Measurements from ENCODE around the gene ABR.

ABR gene

DNA sequence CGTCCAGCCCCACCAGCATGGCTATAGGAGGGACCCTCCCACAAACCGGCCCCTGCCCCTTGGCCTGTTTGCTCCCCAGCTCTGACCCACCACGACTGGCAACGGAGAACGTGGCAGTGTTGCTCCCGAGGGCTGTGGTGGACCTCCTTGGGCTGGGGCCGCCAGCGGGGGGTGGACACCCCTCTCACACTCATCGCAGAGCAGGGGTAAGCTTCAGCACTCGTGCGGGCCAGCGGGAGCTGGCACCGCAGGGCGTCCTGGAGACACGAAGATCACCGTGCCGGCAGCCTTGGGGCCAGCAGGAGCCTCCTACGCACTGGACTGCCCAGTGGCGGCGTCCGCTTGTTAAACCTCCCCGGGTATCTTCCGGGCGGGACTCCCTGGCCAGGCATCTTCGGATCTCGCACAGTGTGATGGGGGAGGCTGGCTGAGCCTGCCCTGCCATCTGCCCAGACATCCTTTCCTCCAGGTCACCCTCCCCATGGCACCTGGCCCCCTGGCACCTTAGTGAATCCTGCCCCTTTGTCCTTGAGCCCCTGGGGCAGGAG is 53.5 kb downstream of the ABR start:
- DNase-seq (ENCODE audit: low spot score): no peak
- Histone ChIP-seq H3K27ac (ENCODE audit: poor library complexity, severe bottlenecking) (no peak overlapping the region), H3K9me3 (ENCODE audit: severe bottlenecking) (no peaks in the 10 kb centered on the region), H3K36me3 (ENCODE audit: low read depth) (no peaks in the 10 kb centered on the region), H3K27me3 (ENCODE audit: insufficient read depth, poor library complexity, severe bottlenecking) (no peaks in the 10 kb centered on the region), H3K4me1 (ENCODE audit: insufficient read depth, poor library complexity, severe bottlenecking) (peaks cover 6% of the 10 kb centered on the region), H3K4me3 (ENCODE audit: severe bottlenecking) (no peak overlapping the region)
- TF ChIP-seq, protein P1, sequence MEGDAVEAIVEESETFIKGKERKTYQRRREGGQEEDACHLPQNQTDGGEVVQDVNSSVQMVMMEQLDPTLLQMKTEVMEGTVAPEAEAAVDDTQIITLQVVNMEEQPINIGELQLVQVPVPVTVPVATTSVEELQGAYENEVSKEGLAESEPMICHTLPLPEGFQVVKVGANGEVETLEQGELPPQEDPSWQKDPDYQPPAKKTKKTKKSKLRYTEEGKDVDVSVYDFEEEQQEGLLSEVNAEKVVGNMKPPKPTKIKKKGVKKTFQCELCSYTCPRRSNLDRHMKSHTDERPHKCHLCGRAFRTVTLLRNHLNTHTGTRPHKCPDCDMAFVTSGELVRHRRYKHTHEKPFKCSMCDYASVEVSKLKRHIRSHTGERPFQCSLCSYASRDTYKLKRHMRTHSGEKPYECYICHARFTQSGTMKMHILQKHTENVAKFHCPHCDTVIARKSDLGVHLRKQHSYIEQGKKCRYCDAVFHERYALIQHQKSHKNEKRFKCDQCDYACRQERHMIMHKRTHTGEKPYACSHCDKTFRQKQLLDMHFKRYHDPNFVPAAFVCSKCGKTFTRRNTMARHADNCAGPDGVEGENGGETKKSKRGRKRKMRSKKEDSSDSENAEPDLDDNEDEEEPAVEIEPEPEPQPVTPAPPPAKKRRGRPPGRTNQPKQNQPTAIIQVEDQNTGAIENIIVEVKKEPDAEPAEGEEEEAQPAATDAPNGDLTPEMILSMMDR (IDR thresholded peaks at IDR 0.05; ENCODE audit: poor library complexity, severe bottlenecking): no peak
- ATAC-seq (ENCODE audit: low read depth): no peak

DNA sequence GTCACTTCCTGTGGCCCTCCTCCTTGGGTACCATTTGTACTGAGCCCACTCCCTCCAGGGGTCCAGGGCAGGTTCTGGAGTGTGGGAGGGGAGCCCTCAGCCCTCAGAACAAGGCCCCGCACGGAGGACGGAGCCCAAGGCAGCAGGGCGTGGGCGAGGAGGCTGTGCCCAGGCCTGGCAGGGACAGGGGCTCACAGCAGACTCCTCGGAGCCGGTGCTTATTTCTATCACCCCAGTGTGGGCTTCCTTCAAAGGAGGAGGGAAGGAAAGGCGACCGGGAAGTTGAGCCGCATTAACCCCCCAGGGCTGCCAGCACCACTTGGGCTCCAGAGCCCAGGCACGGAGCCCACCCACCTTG is 54.0 kb downstream of the ABR start:
- no peak overlapping the region for H3K4me3 ChIP-seq (ENCODE audit: severe bottlenecking)
- H3K4me1 ChIP-seq (ENCODE audit: insufficient read depth, poor library complexity, severe bottlenecking): peaks cover 6% of the 10 kb centered on the region
- H3K9me3 ChIP-seq (ENCODE audit: severe bottlenecking): no peaks in the 10 kb centered on the region
- H3K36me3 ChIP-seq (ENCODE audit: low read depth): no peaks in the 10 kb centered on the region
- DNase-seq (ENCODE audit: low spot score) (no peak), ATAC-seq (ENCODE audit: low read depth) (no peak)
- no peak overlapping the region for H3K27ac ChIP-seq (ENCODE audit: poor library complexity, severe bottlenecking)
- TF ChIP-seq, protein P1 (IDR thresholded peaks at IDR 0.05; ENCODE audit: poor library complexity, severe bottlenecking): no peak
- H3K27me3 ChIP-seq (ENCODE audit: insufficient read depth, poor library complexity, severe bottlenecking): no peaks in the 10 kb centered on the region

DNA sequence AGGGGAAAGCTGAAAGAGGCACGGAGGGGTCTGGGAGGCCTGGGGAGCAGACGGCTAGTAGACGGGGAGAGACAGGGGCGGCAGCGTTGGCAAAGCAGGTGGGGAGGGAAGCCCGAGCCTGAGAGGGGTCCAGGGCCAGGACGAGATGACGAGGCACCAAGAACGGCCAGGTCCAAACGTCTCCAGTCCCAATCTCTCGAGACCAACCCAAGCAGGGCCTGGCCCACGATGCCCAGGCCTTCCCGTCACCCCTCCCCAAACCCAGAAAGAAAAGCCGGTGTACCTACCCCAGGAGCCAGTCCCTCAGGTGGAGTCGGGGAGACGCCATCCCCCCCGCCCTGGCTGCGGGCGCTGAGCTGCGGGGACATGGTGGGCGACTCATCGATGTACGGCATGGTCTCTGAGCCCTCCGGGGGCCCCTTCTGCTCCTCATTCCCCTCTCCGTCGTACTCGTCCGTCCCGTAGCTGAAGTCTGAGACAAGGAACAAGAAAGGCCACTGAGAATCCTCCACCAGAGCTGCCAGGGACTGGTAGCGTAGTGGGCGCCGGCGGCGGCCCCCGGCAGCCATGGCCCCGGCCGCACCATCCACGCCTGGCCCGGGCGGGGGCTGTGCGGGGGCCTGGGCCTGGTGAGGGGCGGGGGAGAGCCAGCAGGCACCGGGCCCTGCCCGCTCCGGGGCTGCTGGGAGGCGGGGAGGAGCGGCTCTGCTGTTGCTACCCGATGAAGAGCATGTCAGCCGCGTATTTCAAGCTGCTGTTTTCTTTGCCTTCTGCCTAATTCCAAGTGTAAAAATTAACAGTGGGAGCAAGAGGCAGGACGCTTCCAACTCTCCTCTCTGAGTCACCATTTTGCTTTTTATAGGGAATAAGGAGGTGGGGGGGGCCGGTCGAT is 54.6 kb downstream of the ABR start:
- Histone ChIP-seq H3K27me3 (ENCODE audit: insufficient read depth, poor library complexity, severe bottlenecking) (no peaks in the 10 kb centered on the region), H3K27ac (ENCODE audit: poor library complexity, severe bottlenecking) (no peak overlapping the region)
- no peak for DNase-seq (ENCODE audit: low spot score)

GRCh38 chr17:1123921-1124715 is 55.7 kb downstream of the ABR start:
- Histone ChIP-seq H3K4me1 (ENCODE audit: insufficient read depth, poor library complexity, severe bottlenecking) (peaks cover 6% of the 10 kb centered on the region), H3K27me3 (ENCODE audit: insufficient read depth, poor library complexity, severe bottlenecking) (no peaks in the 10 kb centered on the region), H3K36me3 (ENCODE audit: low read depth) (no peaks in the 10 kb centered on the region), H3K9me3 (ENCODE audit: severe bottlenecking) (no peaks in the 10 kb centered on the region), H3K4me3 (ENCODE audit: severe bottlenecking) (no peak overlapping the region), H3K27ac (ENCODE audit: poor library complexity, severe bottlenecking) (no peak overlapping the region)
- DNase-seq (ENCODE audit: low spot score) (no peak), ATAC-seq (ENCODE audit: low read depth) (no peak)
- TF ChIP-seq, protein P1 (IDR thresholded peaks at IDR 0.05; ENCODE audit: poor library complexity, severe bottlenecking): no peak

More for the DNA sequence above, 54.6 kb downstream of the ABR start:
- Histone ChIP-seq H3K36me3 (ENCODE audit: low read depth) (no peaks in the 10 kb centered on the region), H3K9me3 (ENCODE audit: severe bottlenecking) (no peaks in the 10 kb centered on the region), H3K4me1 (ENCODE audit: insufficient read depth, poor library complexity, severe bottlenecking) (peaks cover 6% of the 10 kb centered on the region), H3K4me3 (ENCODE audit: severe bottlenecking) (no peak overlapping the region)
- ATAC-seq (ENCODE audit: low read depth): no peak
- TF ChIP-seq, protein P1 (IDR thresholded peaks at IDR 0.05; ENCODE audit: poor library complexity, severe bottlenecking): no peak
